Ovary (tissue), 3 donors: ENCODE results near the gene GRID2IP.

Experiments
- EP300 ChIP-seq: sonication (generic); formaldehyde crosslinking; IDR thresholded peaks from one replicate; pipeline ENCODE4 v1.6.1; 2017; ENCODE audit warnings: antibody characterized with exemption
- POLR2A ChIP-seq: fragments of 450-650 bp; IDR thresholded peaks from one replicate; pipeline ENCODE4 v1.6.1; 2017; ENCODE audit warnings: antibody characterized with exemption, mild to moderate bottlenecking, moderate library complexity
- TF ChIP-seq, protein P1 (sequence below), 3 donors: fragments of 450-650 bp in 2 of 3; fragments of 200-600 bp in 1 of 3; IDR thresholded peaks; one replicate each; pipeline versions ENCODE4 v1.5.1 to v1.8.0; 2016 to 2022; ENCODE audit warnings: antibody characterized with exemption in 3 of 3, mild to moderate bottlenecking in 1 of 3
- donor health status: DM: no; HTN: no; CAD: no.

DNA sequence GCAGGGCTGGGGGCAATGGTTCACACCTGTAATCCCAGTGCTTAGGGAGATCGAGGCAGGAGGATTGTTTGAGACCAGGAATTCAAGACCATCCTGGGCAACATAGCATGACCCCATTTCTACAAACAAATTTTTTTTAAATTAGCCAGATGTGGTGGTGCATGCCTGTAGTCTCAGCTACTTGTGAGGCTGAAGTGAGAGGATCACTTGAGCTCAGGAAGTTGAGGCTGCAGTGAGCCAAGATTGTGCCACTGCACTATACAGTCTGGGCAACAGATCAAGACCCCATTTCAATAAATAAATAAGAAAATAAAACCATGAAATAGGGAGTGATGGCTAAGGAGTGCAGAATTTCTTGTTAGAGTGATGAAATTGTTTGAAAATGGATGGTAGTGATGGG is 8.9 kb downstream of the GRID2IP start:
- TF ChIP-seq, protein P1, sequence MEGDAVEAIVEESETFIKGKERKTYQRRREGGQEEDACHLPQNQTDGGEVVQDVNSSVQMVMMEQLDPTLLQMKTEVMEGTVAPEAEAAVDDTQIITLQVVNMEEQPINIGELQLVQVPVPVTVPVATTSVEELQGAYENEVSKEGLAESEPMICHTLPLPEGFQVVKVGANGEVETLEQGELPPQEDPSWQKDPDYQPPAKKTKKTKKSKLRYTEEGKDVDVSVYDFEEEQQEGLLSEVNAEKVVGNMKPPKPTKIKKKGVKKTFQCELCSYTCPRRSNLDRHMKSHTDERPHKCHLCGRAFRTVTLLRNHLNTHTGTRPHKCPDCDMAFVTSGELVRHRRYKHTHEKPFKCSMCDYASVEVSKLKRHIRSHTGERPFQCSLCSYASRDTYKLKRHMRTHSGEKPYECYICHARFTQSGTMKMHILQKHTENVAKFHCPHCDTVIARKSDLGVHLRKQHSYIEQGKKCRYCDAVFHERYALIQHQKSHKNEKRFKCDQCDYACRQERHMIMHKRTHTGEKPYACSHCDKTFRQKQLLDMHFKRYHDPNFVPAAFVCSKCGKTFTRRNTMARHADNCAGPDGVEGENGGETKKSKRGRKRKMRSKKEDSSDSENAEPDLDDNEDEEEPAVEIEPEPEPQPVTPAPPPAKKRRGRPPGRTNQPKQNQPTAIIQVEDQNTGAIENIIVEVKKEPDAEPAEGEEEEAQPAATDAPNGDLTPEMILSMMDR (IDR thresholded peaks at IDR 0.05): no peak
- no peak for TF ChIP-seq POLR2A
- no peak for TF ChIP-seq EP300
